ENCODE data around the gene TDRKH. TPM values are rescaled to one million over a fixed set of nuclear protein-coding genes. Genes with fewer than 3 reads are reported as not detected.
A peak's percentile ranks its signal among the peaks of the same experiment; 100 is the strongest.

Gene TDRKH
- total and polyA plus RNA-seq, 2 of the 13 experiments (the other 11 are each of a cell fraction or from before 2014, with no cell fraction given), result 3.9 to 5.4 TPM

GRCh38 chr1:151832318-151832980, 42.1 kb upstream of the TDRKH start (continued):
- TF ChIP-seq HOMEZ (CRISPR knock-in tag; IDR thresholded peaks at IDR 0.05; ENCODE audit: low read depth) (no peak), HHEX (CRISPR knock-in tag; IDR thresholded peaks at IDR 0.05) (0 out of 2 replicates have a peak, but pooled peaks have one; percentile 6), PPARG (CRISPR knock-in tag; conservative IDR thresholded peaks at IDR 0.05) (no peak), BCL3 (CRISPR knock-in tag; IDR thresholded peaks at IDR 0.05) (no peak), ZNF552 (CRISPR knock-in tag; IDR thresholded peaks at IDR 0.05; ENCODE audit: borderline replicate concordance) (0 out of 2 replicates have a peak, but pooled peaks have one; percentile 35), ELF3 (CRISPR knock-in tag; IDR thresholded peaks at IDR 0.05) (peak; percentile 42; the same call in 1 of the 2 replicates), ZNF841 (CRISPR knock-in tag; IDR thresholded peaks at IDR 0.05; ENCODE audit: borderline replicate concordance) (no peak), YEATS4 (CRISPR knock-in tag; IDR thresholded peaks at IDR 0.05; ENCODE audit: borderline replicate concordance) (peak; percentile 44; the same call in 1 of the 2 replicates), ZNF616 (CRISPR knock-in tag; IDR thresholded peaks at IDR 0.05; ENCODE audit: low read depth) (0 out of 2 replicates have a peak, but pooled peaks have one; percentile 52), KDM4B (CRISPR knock-in tag; IDR thresholded peaks at IDR 0.05) (peak; percentile 74; the same call in 1 of the 2 replicates), ZSCAN22 (CRISPR knock-in tag; IDR thresholded peaks at IDR 0.05) (no peak), ZMAT3 (CRISPR knock-in tag; conservative IDR thresholded peaks at IDR 0.05) (0 out of 2 replicates have a peak, but pooled peaks have one; percentile 26), SALL1 (CRISPR knock-in tag; IDR thresholded peaks at IDR 0.05) (peak; percentile 49; the same call in 1 of the 2 replicates), ISX (CRISPR knock-in tag; conservative IDR thresholded peaks at IDR 0.05) (no peak), HDAC1 (CRISPR knock-in tag; IDR thresholded peaks at IDR 0.05) (peak; percentile 61), SKI (IDR thresholded peaks at IDR 0.05; ENCODE audit: partially characterized antibody) (peak; percentile 31), FOSL2 (CRISPR knock-in tag; IDR thresholded peaks at IDR 0.05) (peak; percentile 48), ZNF431 (CRISPR knock-in tag; IDR thresholded peaks at IDR 0.05; ENCODE audit: borderline replicate concordance, low read depth) (0 out of 2 replicates have a peak, but pooled peaks have one; percentile 49), ZNF296 (CRISPR knock-in tag; conservative IDR thresholded peaks at IDR 0.05) (no peak), ZNF143 (CRISPR knock-in tag; IDR thresholded peaks at IDR 0.05) (peak; percentile 50; the same call in 1 of the 2 replicates)
- TF ChIP-seq, protein P1, sequence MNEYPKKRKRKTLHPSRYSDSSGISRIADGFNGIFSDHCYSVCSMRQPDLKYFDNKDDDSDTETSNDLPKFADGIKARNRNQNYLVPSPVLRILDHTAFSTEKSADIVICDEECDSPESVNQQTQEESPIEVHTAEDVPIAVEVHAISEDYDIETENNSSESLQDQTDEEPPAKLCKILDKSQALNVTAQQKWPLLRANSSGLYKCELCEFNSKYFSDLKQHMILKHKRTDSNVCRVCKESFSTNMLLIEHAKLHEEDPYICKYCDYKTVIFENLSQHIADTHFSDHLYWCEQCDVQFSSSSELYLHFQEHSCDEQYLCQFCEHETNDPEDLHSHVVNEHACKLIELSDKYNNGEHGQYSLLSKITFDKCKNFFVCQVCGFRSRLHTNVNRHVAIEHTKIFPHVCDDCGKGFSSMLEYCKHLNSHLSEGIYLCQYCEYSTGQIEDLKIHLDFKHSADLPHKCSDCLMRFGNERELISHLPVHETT (CRISPR knock-in tag; conservative IDR thresholded peaks at IDR 0.05), result peak; percentile 78; the same call in 1 of the 2 replicates
- TF ChIP-seq, protein P2, sequence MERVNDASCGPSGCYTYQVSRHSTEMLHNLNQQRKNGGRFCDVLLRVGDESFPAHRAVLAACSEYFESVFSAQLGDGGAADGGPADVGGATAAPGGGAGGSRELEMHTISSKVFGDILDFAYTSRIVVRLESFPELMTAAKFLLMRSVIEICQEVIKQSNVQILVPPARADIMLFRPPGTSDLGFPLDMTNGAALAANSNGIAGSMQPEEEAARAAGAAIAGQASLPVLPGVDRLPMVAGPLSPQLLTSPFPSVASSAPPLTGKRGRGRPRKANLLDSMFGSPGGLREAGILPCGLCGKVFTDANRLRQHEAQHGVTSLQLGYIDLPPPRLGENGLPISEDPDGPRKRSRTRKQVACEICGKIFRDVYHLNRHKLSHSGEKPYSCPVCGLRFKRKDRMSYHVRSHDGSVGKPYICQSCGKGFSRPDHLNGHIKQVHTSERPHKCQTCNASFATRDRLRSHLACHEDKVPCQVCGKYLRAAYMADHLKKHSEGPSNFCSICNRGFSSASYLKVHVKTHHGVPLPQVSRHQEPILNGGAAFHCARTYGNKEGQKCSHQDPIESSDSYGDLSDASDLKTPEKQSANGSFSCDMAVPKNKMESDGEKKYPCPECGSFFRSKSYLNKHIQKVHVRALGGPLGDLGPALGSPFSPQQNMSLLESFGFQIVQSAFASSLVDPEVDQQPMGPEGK (CRISPR knock-in tag; IDR thresholded peaks at IDR 0.05), result peak; percentile 54; the same call in 1 of the 2 replicates
